CD4-positive, alpha-beta memory T cell (primary cell): ENCODE measurements around the gene HS2ST1. TPM values are rescaled to one million over a fixed set of nuclear protein-coding genes. Genes with fewer than 3 reads are reported as not detected.

Source experiments
- CTCF ChIA-PET: fragments of 350-600 bp; sonication (Branson Sonifier 250); formaldehyde crosslinking; loops from one replicate; lab custom pipeline; 2021; ENCODE audit warnings: inconsistent platforms; ENCODE audit not compliant: partially characterized antibody; lab: Charles Lee
- POLR2A ChIA-PET: fragments of 350-600 bp; sonication (Branson Sonifier 250); formaldehyde crosslinking; loops from one replicate; lab custom pipeline; 2021; ENCODE audit not compliant: partially characterized antibody; lab: Charles Lee
- DNase-seq, 5 donors: peaks; one replicate each; pipeline versions ENCODE4 v3.0.0 to v3.0.0-alpha.2; 2020 to 2022; ENCODE audit warnings: mixed read lengths in 1 of 5
- H3K27ac ChIP-seq: one replicate; pipeline ENCODE4 v1.7.0; 2013; ENCODE audit warnings: low read depth, low read length
- H3K27me3 ChIP-seq: 2 replicates; pipeline ENCODE4 v1.7.0; 2013; ENCODE audit warnings: mild to moderate bottlenecking, low read length, moderate library complexity; ENCODE audit not compliant: insufficient read depth
- H3K36me3 ChIP-seq: 2 replicates; pipeline ENCODE4 v1.7.0; 2013; ENCODE audit warnings: mild to moderate bottlenecking, low read length, moderate library complexity; ENCODE audit not compliant: insufficient read depth
- H3K4me1 ChIP-seq: 2 replicates; pipeline ENCODE4 v1.7.0; 2013; ENCODE audit warnings: mild to moderate bottlenecking, low read length, moderate library complexity; ENCODE audit not compliant: insufficient read depth
- H3K4me3 ChIP-seq, 2 donors: one replicate each; pipeline ENCODE4 v1.7.0; 2013; ENCODE audit warnings: low read length in 2 of 2, mild to moderate bottlenecking in 1 of 2
- H3K9me3 ChIP-seq, 2 donors: one replicate each; pipeline ENCODE4 v1.7.0; 2013; ENCODE audit warnings: low read length in 2 of 2, control low read depth in 1 of 2; ENCODE audit not compliant: control insufficient read depth in 1 of 2
- H3K27ac Mint-ChIP-seq, 7 donors: one replicate each; pipeline ENCODE4 v1.8.0; 2020 to 2021; ENCODE audit warnings: mixed read lengths in 7 of 7, mild to moderate bottlenecking in 6 of 7, inconsistent platforms in 3 of 7, moderate library complexity in 3 of 7
- H3K27me3 Mint-ChIP-seq, 2 donors: one replicate each; pipeline ENCODE4 v1.8.0; 2020 to 2021; ENCODE audit warnings: mixed read lengths in 2 of 2
- H3K36me3 Mint-ChIP-seq, 2 donors: one replicate each; pipeline ENCODE4 v1.8.0; 2020 to 2021; ENCODE audit warnings: mixed read lengths in 2 of 2, inconsistent platforms in 1 of 2, mild to moderate bottlenecking in 1 of 2
- H3K4me1 Mint-ChIP-seq, 4 donors: one replicate each; pipeline ENCODE4 v1.8.0; 2020 to 2021; ENCODE audit warnings: mixed read lengths in 4 of 4, mild to moderate bottlenecking in 1 of 4
- H3K4me3 Mint-ChIP-seq, 8 donors: one replicate each; pipeline ENCODE4 v1.8.0; 2020 to 2021; ENCODE audit warnings: mixed read lengths in 8 of 8, mild to moderate bottlenecking in 7 of 8, moderate library complexity in 6 of 8, inconsistent platforms in 3 of 8
- H3K9me3 Mint-ChIP-seq, 8 donors: one replicate each; pipeline ENCODE4 v1.8.0; 2020 to 2021; ENCODE audit warnings: mixed read lengths in 8 of 8, mild to moderate bottlenecking in 5 of 8, inconsistent platforms in 3 of 8, moderate library complexity in 1 of 8
- intact Hi-C: fragments of 100-400 bp; cut with micrococcal nuclease; formaldehyde crosslinking; loops from one replicate; pipeline ENCODE4 v1.15.1; 2023
- polyA plus RNA-seq, 2 donors: library from polyadenylated mRNA; unstranded; fragments of 300-500 nt; fragmentation: Illumina TruSeq; gene quantifications; one replicate each; pipeline ENCODE4 v1.2.3, GENCODE V29; 2021
- total RNA-seq, 2 experiments: library from RNA; stranded (reverse); gene quantifications; one replicate each; pipeline ENCODE4 v1.2.3, GENCODE V29; 2021

Gene HS2ST1
- total and polyA plus RNA-seq, 4 experiments from 2014 or later: 5.4 to 15.8 (median 11.2) TPM

DNA sequence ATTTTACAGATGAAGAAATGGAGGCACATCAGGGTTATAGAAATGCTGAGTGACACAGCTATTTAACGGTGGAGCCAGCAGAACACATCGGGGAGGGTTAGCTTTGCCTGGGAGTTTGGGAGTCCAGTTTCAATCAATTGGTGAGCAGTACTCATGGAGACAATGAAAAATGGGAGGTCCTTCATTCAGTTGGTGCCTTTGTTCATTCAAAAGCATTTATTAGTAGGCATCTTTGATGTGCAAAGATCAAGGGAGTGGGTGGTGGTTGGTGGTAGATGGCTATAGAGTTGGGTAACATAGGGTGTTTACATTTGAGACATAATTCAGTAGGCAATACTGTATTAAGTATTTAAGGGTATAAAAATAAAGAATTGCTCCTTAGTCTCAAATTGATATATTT lies 230.5 kb downstream of the HS2ST1 start:
- Histone ChIP-seq H3K4me3 (no peak overlapping the region), H3K4me1 (no peaks in the 10 kb centered on the region), H3K27ac (no peak overlapping the region), H3K27me3 (no peaks in the 10 kb centered on the region), H3K9me3 (no peaks in the 10 kb centered on the region), H3K36me3 (no peaks in the 10 kb centered on the region)
- Mint-ChIP-seq H3K36me3 (no peaks in the 10 kb centered on the region), H3K4me3 (no peak overlapping the region), H3K27me3 (peaks cover 18 to 23% of the 10 kb centered on the region in 2 donors), H3K9me3 (peaks cover 0 to 2% (median 0%) of the 10 kb centered on the region in 8 donors), H3K27ac (no peak overlapping the region), H3K4me1 (no peaks in the 10 kb centered on the region)
- intact Hi-C loops: no loop called here
- ChIA-PET POLR2A (no interaction called here), CTCF (no interaction called here)
- DNase-seq: no peak

- POLR2A ChIA-PET: no interaction called here
- Mint-ChIP-seq H3K9me3 (peaks cover 0 to 2% (median 0%) of the 10 kb centered on the region in 8 donors), H3K4me1 (peaks cover under 1 to 9% (median 5%) of the 10 kb centered on the region in 4 donors), H3K27me3 (peaks cover 21 to 27% of the 10 kb centered on the region in 2 donors), H3K4me3 (peak overlapping the region in 1 of 8 donors; percentile 39), H3K36me3 (no peaks in the 10 kb centered on the region), H3K27ac (no peak overlapping the region)
- CTCF ChIA-PET: interaction anchor here (2.1 kb wide), 1 partner anchor 16 kb away, joined by 9 read pairs; no protein-coding TSS in a partner anchor
- no peak overlapping the region for H3K4me3 ChIP-seq
- H3K27ac ChIP-seq: no peak overlapping the region
- H3K27me3 ChIP-seq: peaks cover 5% of the 10 kb centered on the region
- intact Hi-C loops: no loop called here
- H3K36me3 ChIP-seq: no peaks in the 10 kb centered on the region
- H3K9me3 ChIP-seq: no peaks in the 10 kb centered on the region
- H3K4me1 ChIP-seq: peaks cover 5% of the 10 kb centered on the region
- no peak for DNase-seq
Observed at GRCh38 chr1:87146538-87146937, 232.1 kb downstream of the HS2ST1 start.

- Mint-ChIP-seq H3K27me3 (peaks cover 25 to 30% of the 10 kb centered on the region in 2 donors), H3K4me1 (peaks cover 5 to 13% (median 10%) of the 10 kb centered on the region in 4 donors), H3K36me3 (no peaks in the 10 kb centered on the region), H3K27ac (no peak overlapping the region), H3K9me3 (peaks cover 0 to 2% (median 0%) of the 10 kb centered on the region in 8 donors), H3K4me3 (no peak overlapping the region)
- Histone ChIP-seq H3K36me3 (no peaks in the 10 kb centered on the region), H3K4me1 (peaks cover 10% of the 10 kb centered on the region), H3K9me3 (no peaks in the 10 kb centered on the region), H3K4me3 (no peak overlapping the region), H3K27me3 (peaks cover 5% of the 10 kb centered on the region), H3K27ac (no peak overlapping the region)
- ChIA-PET POLR2A (no interaction called here), CTCF (interaction anchor here (2.1 kb wide), 1 partner anchor 17 kb away, joined by 9 read pairs; no protein-coding TSS in a partner anchor)
- no peak for DNase-seq
- intact Hi-C loops: no loop called here
Observed at GRCh38 chr1:87146986-87147385, 232.6 kb downstream of the HS2ST1 start.

DNA sequence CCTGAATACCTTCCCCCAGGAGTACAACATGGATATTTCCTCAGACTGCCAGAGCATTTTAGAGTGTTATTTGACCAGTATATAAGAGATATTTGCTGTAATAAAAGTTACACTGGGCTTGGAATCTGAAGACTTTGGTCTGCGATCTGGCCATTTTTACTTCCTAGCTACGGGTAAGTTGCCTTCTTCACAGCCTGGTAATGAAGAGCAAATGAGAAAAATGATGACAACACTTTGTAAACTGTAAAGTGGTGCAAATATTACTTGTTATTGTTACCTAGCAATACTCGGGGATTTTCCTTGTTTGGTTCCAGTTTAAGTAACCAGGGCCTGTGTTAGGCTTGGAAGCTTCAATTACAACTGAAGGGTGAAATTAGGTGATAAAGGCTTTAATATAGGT lies 233.4 kb downstream of the HS2ST1 start:
- H3K4me3 ChIP-seq: no peak overlapping the region
- H3K27ac ChIP-seq: no peak overlapping the region
- H3K27ac Mint-ChIP-seq: no peak overlapping the region
- H3K27me3 Mint-ChIP-seq: peaks cover 28 to 35% of the 10 kb centered on the region in 2 donors
- peaks cover 11% of the 10 kb centered on the region for H3K4me1 ChIP-seq
- intact Hi-C loops: no loop called here
- H3K4me3 Mint-ChIP-seq: no peak overlapping the region
- ChIA-PET CTCF (no interaction called here), POLR2A (no interaction called here)
- no peak for DNase-seq
- peaks cover 9% of the 10 kb centered on the region for H3K27me3 ChIP-seq
- H3K4me1 Mint-ChIP-seq: peaks cover 6 to 15% (median 11%) of the 10 kb centered on the region in 4 donors
- H3K36me3 Mint-ChIP-seq: no peaks in the 10 kb centered on the region
- H3K9me3 ChIP-seq: no peaks in the 10 kb centered on the region
- H3K36me3 ChIP-seq: no peaks in the 10 kb centered on the region
- peaks cover 0 to 2% (median 0%) of the 10 kb centered on the region in 8 donors for H3K9me3 Mint-ChIP-seq

DNA sequence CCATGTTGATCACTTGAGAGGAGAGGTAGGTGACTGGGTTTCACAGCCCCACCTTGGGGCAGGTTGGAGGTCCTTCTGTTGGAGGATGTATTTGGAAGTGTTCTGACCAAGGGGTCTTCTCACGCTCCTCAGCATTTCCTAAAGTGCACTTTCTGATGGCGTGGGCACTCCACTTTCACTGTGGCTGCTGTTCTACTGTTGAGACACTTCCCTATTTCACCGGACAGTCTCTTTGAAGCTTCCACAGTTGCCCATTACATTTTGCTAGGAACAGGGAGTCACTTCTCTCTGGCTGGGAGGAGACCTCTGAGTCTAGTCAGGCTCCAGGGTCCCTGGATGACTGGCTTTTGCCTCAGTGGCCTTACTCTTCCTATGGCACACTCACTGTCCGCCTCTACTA lies 234.2 kb downstream of the HS2ST1 start:
- no peaks in the 10 kb centered on the region for H3K36me3 ChIP-seq
- ChIA-PET CTCF (no interaction called here), POLR2A (no interaction called here)
- Mint-ChIP-seq H3K27me3 (peaks cover 34 to 38% of the 10 kb centered on the region in 2 donors), H3K4me3 (no peak overlapping the region), H3K4me1 (peaks cover 6 to 15% (median 11%) of the 10 kb centered on the region in 4 donors), H3K36me3 (no peaks in the 10 kb centered on the region), H3K27ac (no peak overlapping the region), H3K9me3 (peaks cover 0 to 2% (median 0%) of the 10 kb centered on the region in 8 donors)
- intact Hi-C loops: no loop called here
- no peak overlapping the region for H3K4me3 ChIP-seq
- H3K27me3 ChIP-seq: peaks cover 9% of the 10 kb centered on the region
- DNase-seq: no peak
- no peaks in the 10 kb centered on the region for H3K9me3 ChIP-seq
- no peak overlapping the region for H3K27ac ChIP-seq
- H3K4me1 ChIP-seq: peaks cover 11% of the 10 kb centered on the region

DNA sequence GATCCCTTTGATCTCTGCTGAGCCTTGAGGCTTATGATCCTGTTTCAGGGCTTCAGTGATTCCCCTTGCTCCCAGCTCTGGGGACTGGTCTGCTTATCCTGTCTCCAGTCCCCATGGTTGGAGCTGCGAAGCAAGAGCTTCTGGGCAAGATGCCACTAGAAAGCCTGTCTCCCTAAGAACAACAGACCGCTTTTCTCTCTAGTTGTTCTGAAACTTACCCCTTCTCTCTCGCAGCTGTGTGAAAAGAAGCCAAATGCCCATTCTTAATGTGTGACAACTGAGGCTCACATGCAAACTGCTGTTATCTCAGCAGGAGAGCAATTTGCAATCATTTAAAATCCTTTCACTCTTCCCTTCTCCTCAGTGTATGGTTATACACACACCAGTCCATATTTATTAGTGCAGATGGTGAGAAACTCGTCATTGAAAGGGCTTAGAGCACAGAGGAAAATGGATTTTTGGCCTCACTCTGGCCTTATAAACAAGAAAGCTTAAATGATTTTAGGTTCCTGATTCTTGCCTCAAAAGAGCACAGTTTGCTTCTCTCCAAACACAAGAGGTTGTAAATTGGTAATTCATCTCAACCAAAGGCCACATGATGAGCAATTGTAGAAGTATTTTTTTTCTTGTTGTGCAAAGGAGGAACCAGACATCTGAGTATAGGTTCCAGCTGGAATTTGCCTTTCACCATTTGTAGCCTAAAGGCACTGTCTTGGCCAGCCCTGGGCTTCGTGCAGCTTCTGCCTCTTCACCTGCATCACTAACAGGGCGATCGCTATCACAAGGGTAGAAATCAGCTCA lies 235.0 kb downstream of the HS2ST1 start:
- no peak for DNase-seq
- ChIA-PET POLR2A (no interaction called here), CTCF (interaction anchor here (1.5 kb wide), 1 partner anchor 15 kb away, joined by 5 read pairs; no protein-coding TSS in a partner anchor)
- H3K27ac ChIP-seq: no peak overlapping the region
- no peak overlapping the region for H3K4me3 ChIP-seq
- peaks cover 6 to 15% (median 11%) of the 10 kb centered on the region in 4 donors for H3K4me1 Mint-ChIP-seq
- intact Hi-C loops: no loop called here
- H3K27me3 ChIP-seq: peaks cover 9% of the 10 kb centered on the region
- H3K36me3 Mint-ChIP-seq: no peaks in the 10 kb centered on the region
- H3K4me1 ChIP-seq: peaks cover 11% of the 10 kb centered on the region
- peak overlapping the region in 1 of 7 donors; percentile 33 for H3K27ac Mint-ChIP-seq
- H3K9me3 Mint-ChIP-seq: peaks cover 0 to 2% (median 0%) of the 10 kb centered on the region in 8 donors
- H3K4me3 Mint-ChIP-seq: no peak overlapping the region
- H3K9me3 ChIP-seq: no peaks in the 10 kb centered on the region
- H3K27me3 Mint-ChIP-seq: peaks cover 35 to 38% of the 10 kb centered on the region in 2 donors
- no peaks in the 10 kb centered on the region for H3K36me3 ChIP-seq

- ChIA-PET CTCF (interaction anchor here (1.5 kb wide), 1 partner anchor 16 kb away, joined by 5 read pairs; no protein-coding TSS in a partner anchor), POLR2A (no interaction called here)
- Histone ChIP-seq H3K9me3 (no peaks in the 10 kb centered on the region), H3K27me3 (peaks cover 9% of the 10 kb centered on the region), H3K4me1 (peaks cover 11% of the 10 kb centered on the region), H3K4me3 (no peak overlapping the region), H3K27ac (no peak overlapping the region), H3K36me3 (no peaks in the 10 kb centered on the region)
- no peak overlapping the region for H3K27ac Mint-ChIP-seq
- H3K4me1 Mint-ChIP-seq: peaks cover 6 to 15% (median 11%) of the 10 kb centered on the region in 4 donors
- peaks cover 0 to 2% (median 0%) of the 10 kb centered on the region in 8 donors for H3K9me3 Mint-ChIP-seq
- no peak overlapping the region for H3K4me3 Mint-ChIP-seq
- peaks cover 30 to 38% of the 10 kb centered on the region in 2 donors for H3K27me3 Mint-ChIP-seq
- intact Hi-C loops: no loop called here
- no peaks in the 10 kb centered on the region for H3K36me3 Mint-ChIP-seq
- no peak for DNase-seq
Observed at GRCh38 chr1:87150143-87150542, 235.7 kb downstream of the HS2ST1 start.
